ENCODE data around the gene RAD51B. TPM values are rescaled to one million over a fixed set of nuclear protein-coding genes. Genes with fewer than 3 reads are reported as not detected.

Gene RAD51B
- total and polyA plus RNA-seq, 2 of the 13 experiments (the other 11 are each of a cell fraction or from before 2014, with no cell fraction given): 7.0 to 9.5 TPM

- TF ChIP-seq ZNF362 (CRISPR knock-in tag; IDR thresholded peaks at IDR 0.05; ENCODE audit: borderline replicate concordance): no peak
- TF ChIP-seq HNF4G (IDR thresholded peaks at IDR 0.05; ENCODE audit: borderline replicate concordance, low read depth, low read length): no peak
- TF ChIP-seq HNF4G (CRISPR knock-in tag; IDR thresholded peaks at IDR 0.05; ENCODE audit: borderline replicate concordance, low read depth): no peak
- TF ChIP-seq ZFY (CRISPR knock-in tag; IDR thresholded peaks at IDR 0.05): no peak
- no peak for TF ChIP-seq HIVEP1 (CRISPR knock-in tag; IDR thresholded peaks at IDR 0.05)
- no peak for TF ChIP-seq ZNF709 (CRISPR knock-in tag; IDR thresholded peaks at IDR 0.05)
- no peak for TF ChIP-seq ZNF776 (CRISPR knock-in tag; IDR thresholded peaks at IDR 0.05)
- TF ChIP-seq PATZ1 (CRISPR knock-in tag; IDR thresholded peaks at IDR 0.05): no peak
- TF ChIP-seq ZNF207 (IDR thresholded peaks at IDR 0.05; ENCODE audit: borderline replicate concordance): no peak
- TF ChIP-seq SIN3A (IDR thresholded peaks at IDR 0.05; ENCODE audit: borderline replicate concordance, low read depth, low read length): no peak
- TF ChIP-seq HMGA1 (CRISPR knock-in tag; conservative IDR thresholded peaks at IDR 0.05): no peak
- no peak for TF ChIP-seq KIAA2018 (CRISPR knock-in tag; IDR thresholded peaks at IDR 0.05; ENCODE audit: borderline replicate concordance)
- peak; percentile 70; the same call in 1 of the 2 replicates for TF ChIP-seq TFAP4 (IDR thresholded peaks at IDR 0.05; ENCODE audit: borderline replicate concordance, low read depth)
- TF ChIP-seq MAFF (IDR thresholded peaks at IDR 0.05; ENCODE audit: low read depth, low read length): peak; percentile 41; the same call in 1 of the 2 replicates
- TF ChIP-seq MXI1 (IDR thresholded peaks at IDR 0.05; ENCODE audit: borderline replicate concordance, low read depth, low read length): no peak
- no peak for TF ChIP-seq SMAD1 (CRISPR knock-in tag; IDR thresholded peaks at IDR 0.05; ENCODE audit: borderline replicate concordance, low read depth)
- peak; percentile 41; the same call in 1 of the 2 replicates for TF ChIP-seq BHLHE40 (IDR thresholded peaks at IDR 0.05; ENCODE audit: low read length)
Measured at GRCh38 chr14:68685419-68686204, 866.0 kb downstream of the RAD51B start (continued).

Data from HepG2 (cell line).